Left ventricle myocardium inferior (tissue), 1 donor: ENCODE data around the gene KCNIP3. TPM values are rescaled to one million over a fixed set of nuclear protein-coding genes. Genes with fewer than 3 reads are reported as not detected.

Experiments
- DNase-seq: peaks from one replicate; pipeline ENCODE4 v3.0.0-alpha.2; 2020
- H3K27ac ChIP-seq: fragments of 200-600 bp; replicated peaks from 2 replicates; pipeline ENCODE4 v1.8.0; 2021
- H3K27me3 ChIP-seq: fragments of 200-600 bp; 2 replicates; pipeline ENCODE4 v1.8.0; 2021; ENCODE audit warnings: low read depth
- H3K36me3 ChIP-seq: fragments of 200-600 bp; 2 replicates; pipeline ENCODE4 v1.8.0; 2021
- H3K4me1 ChIP-seq: fragments of 200-600 bp; 2 replicates; pipeline ENCODE4 v1.8.0; 2021
- H3K4me3 ChIP-seq: fragments of 200-600 bp; 2 replicates; pipeline ENCODE4 v1.8.0; 2021; ENCODE audit warnings: mild to moderate bottlenecking, moderate library complexity
- H3K9me3 ChIP-seq: fragments of 200-600 bp; replicated peaks from 2 replicates; pipeline ENCODE4 v1.8.0; 2021
- intact Hi-C: fragments of 100-400 bp; cut with micrococcal nuclease; formaldehyde crosslinking; loops from one replicate; pipeline ENCODE4 v1.11.0; 2022
- total RNA-seq: library from RNA; stranded (reverse); fragmentation: NEBNext Ultra II Directional; extraction: Animal tissue kit (Norgen Biotek cat#: 25700); gene quantifications from one replicate; pipeline ENCODE4 v1.2.1, GENCODE V29; 2021
- TF ChIP-seq, protein P1 (sequence below): fragments of 200-600 bp; IDR thresholded peaks from 2 replicates; pipeline ENCODE4 v1.8.0; 2021; ENCODE audit warnings: antibody characterized with exemption, mild to moderate bottlenecking, borderline replicate concordance
- donor health status: DM: no; HTN: yes; CAD: no; lungs with severe emphysema.

Gene KCNIP3
- total RNA-seq, 1 donor from 2014 or later, result 4.6 TPM

DNA sequence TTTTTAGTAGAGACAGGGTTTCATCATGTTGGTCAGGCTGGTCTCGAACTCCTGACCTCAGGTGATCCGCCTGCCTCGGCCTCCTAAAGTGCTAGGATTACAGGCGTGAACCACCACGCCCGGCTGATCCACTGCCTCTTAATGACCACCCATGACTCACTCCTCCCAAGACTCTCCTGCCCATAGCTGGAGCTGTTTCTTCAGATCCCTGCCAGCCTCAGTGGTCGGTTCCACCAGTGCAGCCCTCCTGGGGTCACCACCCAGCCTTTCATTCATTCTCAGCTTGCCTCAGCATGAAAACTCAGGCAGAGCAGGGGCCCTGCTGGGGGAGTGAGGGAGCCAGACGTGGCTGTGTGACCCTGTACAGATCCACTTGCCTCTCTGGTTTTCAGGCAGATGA is 12.5 kb downstream of the KCNIP3 start:
- intact Hi-C loops, result no loop called here
- peaks cover 60% of the 10 kb centered on the region for H3K27me3 ChIP-seq
- H3K36me3 ChIP-seq, result no peaks in the 10 kb centered on the region
- no peak overlapping the region for H3K4me3 ChIP-seq
- H3K4me1 ChIP-seq, result no peaks in the 10 kb centered on the region
- no peak for DNase-seq
- H3K27ac ChIP-seq, result no peak overlapping the region
- TF ChIP-seq, protein P1, sequence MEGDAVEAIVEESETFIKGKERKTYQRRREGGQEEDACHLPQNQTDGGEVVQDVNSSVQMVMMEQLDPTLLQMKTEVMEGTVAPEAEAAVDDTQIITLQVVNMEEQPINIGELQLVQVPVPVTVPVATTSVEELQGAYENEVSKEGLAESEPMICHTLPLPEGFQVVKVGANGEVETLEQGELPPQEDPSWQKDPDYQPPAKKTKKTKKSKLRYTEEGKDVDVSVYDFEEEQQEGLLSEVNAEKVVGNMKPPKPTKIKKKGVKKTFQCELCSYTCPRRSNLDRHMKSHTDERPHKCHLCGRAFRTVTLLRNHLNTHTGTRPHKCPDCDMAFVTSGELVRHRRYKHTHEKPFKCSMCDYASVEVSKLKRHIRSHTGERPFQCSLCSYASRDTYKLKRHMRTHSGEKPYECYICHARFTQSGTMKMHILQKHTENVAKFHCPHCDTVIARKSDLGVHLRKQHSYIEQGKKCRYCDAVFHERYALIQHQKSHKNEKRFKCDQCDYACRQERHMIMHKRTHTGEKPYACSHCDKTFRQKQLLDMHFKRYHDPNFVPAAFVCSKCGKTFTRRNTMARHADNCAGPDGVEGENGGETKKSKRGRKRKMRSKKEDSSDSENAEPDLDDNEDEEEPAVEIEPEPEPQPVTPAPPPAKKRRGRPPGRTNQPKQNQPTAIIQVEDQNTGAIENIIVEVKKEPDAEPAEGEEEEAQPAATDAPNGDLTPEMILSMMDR, result no peak
- H3K9me3 ChIP-seq, result no peaks in the 10 kb centered on the region

DNA sequence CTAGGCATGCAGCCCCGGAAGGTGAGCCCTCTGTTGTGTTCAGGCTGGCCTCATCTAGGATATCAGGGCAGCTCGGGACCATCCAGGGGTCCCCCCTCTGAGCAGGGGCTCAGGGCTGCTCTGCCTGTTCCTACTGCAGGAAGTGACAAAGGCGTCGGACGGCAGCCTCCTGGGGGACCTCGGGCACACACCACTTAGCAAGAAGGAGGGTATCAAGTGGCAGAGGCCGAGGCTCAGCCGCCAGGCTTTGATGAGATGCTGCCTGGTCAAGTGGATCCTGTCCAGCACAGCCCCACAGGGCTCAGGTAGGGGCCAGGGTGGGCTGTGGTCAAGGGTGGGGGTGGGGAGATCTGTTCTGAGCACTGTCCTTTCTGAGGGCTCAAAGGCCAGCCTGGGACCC is 13.1 kb downstream of the KCNIP3 start:
- H3K27me3 ChIP-seq, result peaks cover 66% of the 10 kb centered on the region

DNA sequence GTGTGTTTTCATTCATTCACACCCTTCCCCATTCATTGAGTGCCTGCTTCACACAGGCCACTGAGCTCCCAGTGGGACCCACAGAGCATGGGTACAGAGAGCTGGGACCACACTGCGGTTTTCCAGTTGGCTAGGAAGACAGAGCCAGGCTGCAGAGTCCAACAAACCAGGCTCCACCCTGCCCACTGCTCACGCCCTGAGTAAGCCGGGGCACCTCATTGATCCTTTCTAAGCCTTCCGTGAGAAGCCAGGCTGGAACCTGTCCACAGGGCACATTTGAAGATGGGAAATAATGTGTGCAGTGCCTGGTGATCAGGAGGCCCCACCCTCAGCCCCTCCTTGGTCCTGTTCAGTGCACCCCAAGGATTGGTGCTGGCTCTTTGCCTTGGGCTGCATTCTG is 13.5 kb downstream of the KCNIP3 start:
- Histone ChIP-seq H3K9me3 (no peaks in the 10 kb centered on the region), H3K4me3 (no peak overlapping the region), H3K36me3 (no peaks in the 10 kb centered on the region), H3K27me3 (peaks cover 68% of the 10 kb centered on the region), H3K4me1 (no peaks in the 10 kb centered on the region), H3K27ac (no peak overlapping the region)
- DNase-seq, result no peak
- intact Hi-C loops, result no loop called here
- TF ChIP-seq, protein P1, result no peak

More for the DNA sequence above, 13.1 kb downstream of the KCNIP3 start:
- TF ChIP-seq, protein P1, result no peak
- Histone ChIP-seq H3K36me3 (no peaks in the 10 kb centered on the region), H3K27ac (no peak overlapping the region), H3K9me3 (no peaks in the 10 kb centered on the region), H3K4me1 (no peaks in the 10 kb centered on the region), H3K4me3 (no peak overlapping the region)
- no peak for DNase-seq
- intact Hi-C loops, result no loop called here

DNA sequence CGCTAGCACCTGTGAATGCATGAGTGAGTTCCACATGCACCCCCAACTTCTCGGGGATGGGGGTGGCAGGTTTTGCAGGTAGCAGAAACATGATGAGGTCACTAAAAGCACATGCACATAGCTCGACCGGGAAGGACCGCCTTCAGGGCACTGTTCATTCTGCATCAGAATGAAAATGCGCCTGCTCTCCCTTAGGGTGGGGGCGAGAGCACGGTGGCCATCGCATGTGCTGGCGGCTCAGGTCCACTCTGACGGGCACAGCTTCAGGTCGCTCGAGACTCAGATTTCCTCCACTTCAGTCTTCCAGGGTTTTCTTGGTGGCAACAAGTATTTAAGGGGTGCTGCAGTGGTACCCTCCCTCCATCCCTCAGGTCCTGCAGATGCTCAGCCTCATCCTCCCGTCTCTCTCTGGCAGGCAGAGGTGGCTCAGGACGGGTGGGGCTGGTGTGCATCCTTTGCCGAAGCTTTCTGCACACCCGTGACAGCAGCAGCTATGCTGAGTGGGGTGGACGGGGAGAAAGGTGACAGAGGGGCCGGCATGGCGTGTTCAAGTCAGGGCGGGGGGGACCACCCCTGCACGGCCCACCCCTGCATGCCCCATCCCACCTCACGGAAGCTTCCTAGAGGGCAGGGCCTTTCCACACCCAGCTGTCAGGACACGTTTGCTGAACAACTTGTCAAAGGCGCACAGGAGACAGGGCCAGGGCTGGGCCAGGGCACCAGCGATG is 14.8 kb downstream of the KCNIP3 start:
- no peak for DNase-seq
- Histone ChIP-seq H3K27ac (no peak overlapping the region), H3K27me3 (peaks cover 62% of the 10 kb centered on the region), H3K4me1 (no peaks in the 10 kb centered on the region), H3K4me3 (no peak overlapping the region), H3K9me3 (no peaks in the 10 kb centered on the region), H3K36me3 (no peaks in the 10 kb centered on the region)
- intact Hi-C loops, result no loop called here
- TF ChIP-seq, protein P1, result no peak

DNA sequence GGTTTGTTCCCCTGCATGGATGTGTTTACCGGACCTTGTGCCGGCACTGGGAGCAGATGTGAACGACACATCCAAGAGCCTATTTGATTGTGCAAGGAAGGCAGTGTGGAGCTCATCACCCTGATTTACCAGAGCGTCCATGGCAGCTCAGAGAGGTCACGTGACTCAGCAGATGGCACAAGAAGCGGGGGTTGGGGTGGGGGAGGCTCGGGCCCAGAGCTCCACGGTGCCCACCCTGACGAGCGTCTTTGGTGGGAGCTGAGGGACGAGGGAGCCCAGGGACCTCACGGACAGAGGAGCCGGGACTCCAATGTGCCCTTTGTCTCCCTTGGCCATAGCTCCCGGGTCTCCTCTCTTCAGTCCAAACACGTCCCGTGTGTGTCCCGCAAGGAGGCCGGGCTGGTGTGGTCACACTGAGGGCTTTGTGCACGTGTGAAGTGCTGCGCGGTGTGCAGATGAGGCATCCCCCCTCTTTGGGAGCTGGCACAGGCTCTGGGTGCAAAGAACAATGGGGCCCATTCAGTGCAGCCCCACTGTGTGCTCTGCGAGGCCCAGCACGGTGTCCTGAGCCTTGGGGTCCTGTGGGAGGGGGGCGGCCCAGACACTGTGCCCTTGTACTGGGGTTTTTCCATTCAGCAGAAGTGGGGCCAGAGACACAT is 15.5 kb downstream of the KCNIP3 start:
- H3K4me1 ChIP-seq, result no peaks in the 10 kb centered on the region
- H3K4me3 ChIP-seq, result no peak overlapping the region
- TF ChIP-seq, protein P1, result no peak
- no peaks in the 10 kb centered on the region for H3K9me3 ChIP-seq
- DNase-seq, result no peak
- no peak overlapping the region for H3K27ac ChIP-seq
- H3K36me3 ChIP-seq, result no peaks in the 10 kb centered on the region
- peaks cover 64% of the 10 kb centered on the region for H3K27me3 ChIP-seq
- intact Hi-C loops, result no loop called here
